Uterus (tissue), 2 donors: ENCODE data around the gene ARID1B.

ENCODE experiments used
- CTCF ChIP-seq, 4 experiments: fragments of 200-600 bp in 2 of 4; fragments of 450-650 bp in 2 of 4; sonication (generic) in 2 of 4; IDR thresholded peaks; one replicate each; pipeline ENCODE4 v1.5.1; 2016 to 2019; ENCODE audit warnings: antibody characterized with exemption in 4 of 4, mild to moderate bottlenecking in 2 of 4, moderate library complexity in 1 of 4
- POLR2A ChIP-seq, 2 donors: fragments of 450-650 bp; IDR thresholded peaks; one replicate each; pipeline ENCODE4 v1.6.1; 2016; ENCODE audit warnings: antibody characterized with exemption in 2 of 2, mild to moderate bottlenecking in 1 of 2, moderate library complexity in 1 of 2

DNA sequence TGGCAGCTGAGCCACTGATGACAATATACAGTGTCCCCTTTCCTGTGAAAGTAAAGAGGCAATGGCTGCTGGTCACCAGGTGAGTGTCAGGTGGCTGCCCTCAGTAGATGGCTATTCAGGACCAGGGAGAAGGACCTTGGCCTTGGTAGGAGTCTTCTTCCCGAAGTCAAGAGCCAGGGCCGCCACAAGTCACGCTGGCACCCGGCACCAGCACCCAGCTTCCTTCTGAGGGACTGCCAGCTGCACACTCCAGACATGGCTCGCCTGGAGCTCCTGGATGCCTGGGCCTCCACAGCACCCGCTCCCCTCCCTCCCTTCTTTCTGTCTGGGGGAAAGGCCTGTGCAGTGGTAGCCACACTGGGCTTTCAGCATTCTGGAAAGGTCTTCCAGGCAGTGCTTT lies 419.2 kb downstream of the ARID1B start:
- TF ChIP-seq POLR2A (IDR thresholded peaks at IDR 0.05), result no peak
- no peak for TF ChIP-seq CTCF (IDR thresholded peaks at IDR 0.05)
